Panc1 (cell line): ENCODE results near the gene SLC25A52. TPM values are rescaled to one million over a fixed set of nuclear protein-coding genes. Genes with fewer than 3 reads are reported as not detected.

Experiments
- ATAC-seq: fragments of 200-7000 bp; cut with Tn5 transposase; 2 replicates; pipeline ENCODE4 v1.9.1; 2020; ENCODE audit warnings: mild to moderate bottlenecking, moderate library complexity
- BruUV-seq: library from RNA; stranded (reverse); fragments of 400-500 nt; replicated peaks from 2 replicates; lab custom pipeline; 2021; lab: Mats Ljungman, UMichigan
- CTCF ChIA-PET: fragments of 300-600 bp; sonication (Branson Sonifier 250); formaldehyde crosslinking; loops from one replicate; lab custom pipeline; 2022; ENCODE audit warnings: antibody characterized with exemption; lab: Charles Lee
- POLR2A ChIA-PET: fragments of 300-600 bp; sonication (Branson Sonifier 250); formaldehyde crosslinking; loops from one replicate; lab custom pipeline; 2022; ENCODE audit warnings: antibody characterized with exemption; lab: Charles Lee
- DNase-seq: peaks from one replicate; pipeline ENCODE4 v3.0.0-alpha.2; 2010; ENCODE audit warnings: low read depth, low spot score
- H3K27ac ChIP-seq: 2 replicates; pipeline ENCODE4 v1.5.1; 2011; ENCODE audit warnings: mild to moderate bottlenecking, low read length, inconsistent platforms
- H3K27me3 ChIP-seq: fragments of 200-500 bp; sonication (Bioruptor generic); 2 replicates; pipeline ENCODE4 v1.6.0; 2014; ENCODE audit warnings: low read length, inconsistent platforms; ENCODE audit not compliant: control insufficient read depth, insufficient read depth
- H3K36me3 ChIP-seq: fragments of 200-500 bp; sonication (Bioruptor generic); 2 replicates; pipeline ENCODE4 v1.5.1; 2014; ENCODE audit warnings: inconsistent platforms, mild to moderate bottlenecking, low read length, moderate library complexity; ENCODE audit not compliant: control insufficient read depth, insufficient read depth
- H3K4me1 ChIP-seq: 2 replicates; pipeline ENCODE4 v1.5.1; 2011; ENCODE audit warnings: inconsistent platforms, mild to moderate bottlenecking, low read length, moderate library complexity; ENCODE audit not compliant: control insufficient read depth, insufficient read depth
- H3K4me3 ChIP-seq, 2 experiments: 2 replicates each; pipeline ENCODE4 v1.5.1; 2011 to 2012; ENCODE audit warnings: low read depth in 2 of 2, low read length in 2 of 2, mild to moderate bottlenecking in 2 of 2, inconsistent platforms in 1 of 2, moderate library complexity in 1 of 2
- H3K9me3 ChIP-seq: fragments of 200-500 bp; sonication (Bioruptor generic); 2 replicates; pipeline ENCODE4 v1.5.1; 2014; ENCODE audit warnings: low read depth, mild to moderate bottlenecking, inconsistent platforms, low read length, moderate library complexity; ENCODE audit not compliant: control insufficient read depth, insufficient read depth
- POLR2AphosphoS5 ChIP-seq: IDR thresholded peaks from 2 replicates; pipeline ENCODE4 v1.6.1; 2012; ENCODE audit warnings: mild to moderate bottlenecking, low read depth, low read length, moderate library complexity
- SIN3A ChIP-seq: IDR thresholded peaks from 2 replicates; pipeline ENCODE4 v1.6.1; 2012; ENCODE audit warnings: low read depth, mild to moderate bottlenecking, low read length, moderate library complexity, borderline replicate concordance; ENCODE audit not compliant: insufficient read depth
- TCF7L2 ChIP-seq: IDR thresholded peaks from 2 replicates; pipeline ENCODE4 v1.6.1; 2011; ENCODE audit warnings: mild to moderate bottlenecking, low read depth, low read length, inconsistent platforms
- in situ Hi-C: cut with HindIII; loops from 2 replicates; pipeline ENCODE4 v1.10.0; 2016; ENCODE audit warnings: low sequenced_read_pairs, low pct_unique_long_range_greater_than_20kb
- intact Hi-C: fragments of 100-400 bp; cut with micrococcal nuclease; formaldehyde crosslinking; loops from one replicate; pipeline ENCODE4 v1.10.0; 2022; ENCODE audit not compliant: unreplicated experiment
- total RNA-seq: library from RNA; stranded (reverse); gene quantifications from one replicate; pipeline ENCODE4 v1.2.1, GENCODE V29; 2021; ENCODE audit not compliant: unreplicated experiment
- TF ChIP-seq, protein P1 (sequence below), 2 experiments: IDR thresholded peaks; 2 replicates each; pipeline ENCODE4 v1.6.1; 2011 to 2012; ENCODE audit warnings: low read depth in 2 of 2, control low read depth in 1 of 2, low read length in 1 of 2, mild to moderate bottlenecking in 1 of 2, moderate library complexity in 1 of 2; ENCODE audit not compliant: insufficient read depth in 1 of 2
- TF ChIP-seq, protein P2 (sequence below): fragments of 450-650 bp; IDR thresholded peaks from 2 replicates; pipeline ENCODE4 v1.5.1; 2017; ENCODE audit warnings: mild to moderate bottlenecking

SLC25A52 gene
- total RNA-seq, 1 experiment from 2014 or later = not detected

DNA sequence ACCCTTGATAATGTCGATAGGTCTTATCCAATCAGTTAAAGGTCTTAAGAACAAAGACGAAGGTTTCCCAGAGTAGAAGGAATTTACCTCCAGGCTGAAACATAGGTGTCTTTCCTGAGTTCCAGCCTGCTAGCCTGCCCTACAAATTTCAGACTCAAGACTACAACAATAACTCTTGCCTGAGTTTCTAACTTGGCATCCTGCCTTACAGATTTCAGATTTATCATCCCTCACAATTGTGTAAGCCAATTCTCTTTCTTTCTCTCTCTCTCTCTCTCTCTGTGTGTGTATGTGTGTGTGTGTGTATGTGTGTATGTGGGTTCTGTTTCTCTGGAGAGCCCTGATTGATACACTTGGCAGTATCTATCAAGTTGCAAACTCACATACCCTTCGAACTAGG, 39.1 kb downstream of the SLC25A52 start:
- TF ChIP-seq, protein P1, sequence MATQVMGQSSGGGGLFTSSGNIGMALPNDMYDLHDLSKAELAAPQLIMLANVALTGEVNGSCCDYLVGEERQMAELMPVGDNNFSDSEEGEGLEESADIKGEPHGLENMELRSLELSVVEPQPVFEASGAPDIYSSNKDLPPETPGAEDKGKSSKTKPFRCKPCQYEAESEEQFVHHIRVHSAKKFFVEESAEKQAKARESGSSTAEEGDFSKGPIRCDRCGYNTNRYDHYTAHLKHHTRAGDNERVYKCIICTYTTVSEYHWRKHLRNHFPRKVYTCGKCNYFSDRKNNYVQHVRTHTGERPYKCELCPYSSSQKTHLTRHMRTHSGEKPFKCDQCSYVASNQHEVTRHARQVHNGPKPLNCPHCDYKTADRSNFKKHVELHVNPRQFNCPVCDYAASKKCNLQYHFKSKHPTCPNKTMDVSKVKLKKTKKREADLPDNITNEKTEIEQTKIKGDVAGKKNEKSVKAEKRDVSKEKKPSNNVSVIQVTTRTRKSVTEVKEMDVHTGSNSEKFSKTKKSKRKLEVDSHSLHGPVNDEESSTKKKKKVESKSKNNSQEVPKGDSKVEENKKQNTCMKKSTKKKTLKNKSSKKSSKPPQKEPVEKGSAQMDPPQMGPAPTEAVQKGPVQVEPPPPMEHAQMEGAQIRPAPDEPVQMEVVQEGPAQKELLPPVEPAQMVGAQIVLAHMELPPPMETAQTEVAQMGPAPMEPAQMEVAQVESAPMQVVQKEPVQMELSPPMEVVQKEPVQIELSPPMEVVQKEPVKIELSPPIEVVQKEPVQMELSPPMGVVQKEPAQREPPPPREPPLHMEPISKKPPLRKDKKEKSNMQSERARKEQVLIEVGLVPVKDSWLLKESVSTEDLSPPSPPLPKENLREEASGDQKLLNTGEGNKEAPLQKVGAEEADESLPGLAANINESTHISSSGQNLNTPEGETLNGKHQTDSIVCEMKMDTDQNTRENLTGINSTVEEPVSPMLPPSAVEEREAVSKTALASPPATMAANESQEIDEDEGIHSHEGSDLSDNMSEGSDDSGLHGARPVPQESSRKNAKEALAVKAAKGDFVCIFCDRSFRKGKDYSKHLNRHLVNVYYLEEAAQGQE (IDR thresholded peaks at IDR 0.05; ENCODE audit: insufficient read depth in 1 of 2, low read depth in 2 of 2, low read length in 1 of 2) = no peak
- TF ChIP-seq SIN3A (no peak), TCF7L2 (no peak), POLR2AphosphoS5 (no peak)
- TF ChIP-seq, protein P2, sequence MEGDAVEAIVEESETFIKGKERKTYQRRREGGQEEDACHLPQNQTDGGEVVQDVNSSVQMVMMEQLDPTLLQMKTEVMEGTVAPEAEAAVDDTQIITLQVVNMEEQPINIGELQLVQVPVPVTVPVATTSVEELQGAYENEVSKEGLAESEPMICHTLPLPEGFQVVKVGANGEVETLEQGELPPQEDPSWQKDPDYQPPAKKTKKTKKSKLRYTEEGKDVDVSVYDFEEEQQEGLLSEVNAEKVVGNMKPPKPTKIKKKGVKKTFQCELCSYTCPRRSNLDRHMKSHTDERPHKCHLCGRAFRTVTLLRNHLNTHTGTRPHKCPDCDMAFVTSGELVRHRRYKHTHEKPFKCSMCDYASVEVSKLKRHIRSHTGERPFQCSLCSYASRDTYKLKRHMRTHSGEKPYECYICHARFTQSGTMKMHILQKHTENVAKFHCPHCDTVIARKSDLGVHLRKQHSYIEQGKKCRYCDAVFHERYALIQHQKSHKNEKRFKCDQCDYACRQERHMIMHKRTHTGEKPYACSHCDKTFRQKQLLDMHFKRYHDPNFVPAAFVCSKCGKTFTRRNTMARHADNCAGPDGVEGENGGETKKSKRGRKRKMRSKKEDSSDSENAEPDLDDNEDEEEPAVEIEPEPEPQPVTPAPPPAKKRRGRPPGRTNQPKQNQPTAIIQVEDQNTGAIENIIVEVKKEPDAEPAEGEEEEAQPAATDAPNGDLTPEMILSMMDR = no peak
- H3K4me3 ChIP-seq = no peak overlapping the region
- H3K27me3 ChIP-seq = no peaks in the 10 kb centered on the region
- no peaks in the 10 kb centered on the region; the same call in 1 of the 2 replicates for H3K4me1 ChIP-seq
- H3K27ac ChIP-seq = no peak overlapping the region
- CTCF ChIA-PET = interaction anchor here (1.2 kb wide), 1 partner anchor 137 kb away, joined by 4 read pairs; no protein-coding TSS in a partner anchor
- in situ Hi-C loops (no loop called here), intact Hi-C loops (no loop called here)
- no peaks in the 10 kb centered on the region for H3K36me3 ChIP-seq
- ATAC-seq (no peak), DNase-seq (no peak)
- no peaks in the 10 kb centered on the region for H3K9me3 ChIP-seq
- BruUV-seq = no TSS peak
- POLR2A ChIA-PET = no interaction called here

DNA sequence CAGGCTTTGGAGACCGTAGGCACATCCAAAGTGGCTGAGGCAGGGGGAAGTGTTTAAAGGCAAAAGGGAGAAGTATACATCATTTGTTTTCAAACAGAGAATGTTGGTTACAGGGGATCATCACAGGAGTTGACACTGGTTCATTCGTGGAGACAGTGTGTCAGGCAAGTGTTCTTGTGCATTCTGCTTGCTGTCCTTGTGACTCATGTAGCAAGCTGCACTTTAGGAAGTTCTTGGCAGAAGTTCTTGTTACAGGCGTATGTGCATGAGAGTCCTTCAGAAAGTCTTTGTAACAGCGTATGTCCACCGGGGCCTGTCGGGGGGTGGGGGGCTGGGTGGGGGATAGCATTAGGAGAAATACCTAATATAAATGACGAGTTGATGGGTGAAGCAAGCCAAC, 39.8 kb downstream of the SLC25A52 start:
- BruUV-seq = no TSS peak
- in situ Hi-C loops (no loop called here), intact Hi-C loops (no loop called here)
- POLR2A ChIA-PET = no interaction called here
- Histone ChIP-seq H3K27ac (no peak overlapping the region), H3K9me3 (no peaks in the 10 kb centered on the region), H3K4me1 (no peaks in the 10 kb centered on the region; the same call in 1 of the 2 replicates), H3K4me3 (no peak overlapping the region), H3K27me3 (no peaks in the 10 kb centered on the region), H3K36me3 (no peaks in the 10 kb centered on the region)
- ATAC-seq = no peak
- DNase-seq = no peak
- CTCF ChIA-PET = interaction anchor here (0.6 kb wide), 1 partner anchor 900 kb away, joined by 4 read pairs; no protein-coding TSS in a partner anchor
- TF ChIP-seq, protein P1 (IDR thresholded peaks at IDR 0.05; ENCODE audit: insufficient read depth in 1 of 2, low read depth in 2 of 2, low read length in 1 of 2) = no peak
- TF ChIP-seq SIN3A (no peak), POLR2AphosphoS5 (no peak), TCF7L2 (no peak)
- TF ChIP-seq, protein P2 = no peak
